K562 (cell line): Measurements from ENCODE around the gene FERMT3. TPM values are rescaled to one million over a fixed set of nuclear protein-coding genes. Genes with fewer than 3 reads are reported as not detected.

Experiments
- BACH1 ChIP-seq: fragments of 200-800 bp; sonication (Bioruptor generic); IDR thresholded peaks from 2 replicates; pipeline ENCODE4 v1.6.1; 2016; ENCODE audit warnings: missing genetic modification characterization, missing compliant biosample characterization
- DIDO1 ChIP-seq: fragments of 450-650 bp; IDR thresholded peaks from 2 replicates; pipeline ENCODE4 v1.6.1; 2016; ENCODE audit warnings: low read depth, missing biosample characterization, missing genetic modification characterization
- HSF4 ChIP-seq: fragments of 250-450 bp; sonication (Bioruptor Pico); IDR thresholded peaks from 2 replicates; pipeline ENCODE4 v2.1.2; 2022; ENCODE audit warnings: mild to moderate bottlenecking, moderate library complexity, borderline replicate concordance
- KHSRP ChIP-seq: fragments of 450-650 bp; IDR thresholded peaks from 2 replicates; pipeline ENCODE4 v1.6.1; 2017
- POLR2G ChIP-seq: fragments of 200-400 bp; formaldehyde crosslinking; IDR thresholded peaks from 2 replicates; pipeline ENCODE4 v1.6.1; 2017; ENCODE audit warnings: low read depth, mild to moderate bottlenecking, antibody characterized with exemption, low read length, moderate library complexity
- RBM22 ChIP-seq: fragments of 200-400 bp; formaldehyde crosslinking; IDR thresholded peaks from 2 replicates; pipeline ENCODE4 v1.6.1; 2018; ENCODE audit warnings: low read length, low read depth; ENCODE audit not compliant: poor library complexity, severe bottlenecking
- SIRT6 ChIP-seq: IDR thresholded peaks from one replicate; pipeline ENCODE4 v1.6.1; 2012; ENCODE audit warnings: low read depth, mild to moderate bottlenecking, control low read depth, inconsistent platforms, low read length, moderate library complexity
- ZNF143 ChIP-seq: sonication (generic); formaldehyde crosslinking; IDR thresholded peaks from 2 replicates; pipeline ENCODE4 v1.9.0; 2022; ENCODE audit warnings: mild to moderate bottlenecking, missing genetic modification reagents
- polyA plus RNA-seq, 8 experiments: library from polyadenylated mRNA; depleted of rRNA in 4 of 8; stranded (reverse) in 5 of 8; unstranded in 3 of 8; fragments of >200 nt; fragmentation: Nextera tagmentation in 2 of 8; fragmentation: Illumina TruSeq in 1 of 8; extraction: Ambion mirVana in 2 of 8; extraction: Trizol in 1 of 8; gene quantifications; 2 replicates each; pipeline versions ENCODE4 v1.2.1 to v1.2.3, GENCODE V29; 2011 to 2014; ENCODE audit warnings: inconsistent platforms in 1 of 8, missing spikeins in 1 of 8
- total RNA-seq, 7 experiments: library from RNA; depleted of rRNA in 6 of 7; stranded (reverse); fragments of >200 nt in 6 of 7; fragmentation: Illumina TruSeq in 2 of 7; extraction: Trizol in 2 of 7; gene quantifications; 2 replicates each; pipeline versions ENCODE4 v1.2.1 to v1.2.3, GENCODE V29; 2011 to 2021; ENCODE audit warnings: low replicate concordance in 1 of 7
- TF ChIP-seq, protein P1 (sequence below): fragments of 250-450 bp; sonication (Bioruptor Pico); IDR thresholded peaks from 2 replicates; pipeline ENCODE4 v1.4.0; 2020; ENCODE audit warnings: mild to moderate bottlenecking, moderate library complexity
- TF ChIP-seq, protein P2 (sequence below): fragments of 450-650 bp; IDR thresholded peaks from 2 replicates; pipeline ENCODE4 v1.6.1; 2016; ENCODE audit warnings: low read depth, mild to moderate bottlenecking, moderate library complexity

FERMT3 gene
- total and polyA plus RNA-seq, 9 of the 15 experiments (the other 6 are each of a cell fraction or from before 2014, with no cell fraction given), result 3.2 to 275 (median 79.7) TPM

GRCh38 chr11:64267207-64267945, 60.9 kb downstream of the FERMT3 start (continued):
- TF ChIP-seq, protein P1, sequence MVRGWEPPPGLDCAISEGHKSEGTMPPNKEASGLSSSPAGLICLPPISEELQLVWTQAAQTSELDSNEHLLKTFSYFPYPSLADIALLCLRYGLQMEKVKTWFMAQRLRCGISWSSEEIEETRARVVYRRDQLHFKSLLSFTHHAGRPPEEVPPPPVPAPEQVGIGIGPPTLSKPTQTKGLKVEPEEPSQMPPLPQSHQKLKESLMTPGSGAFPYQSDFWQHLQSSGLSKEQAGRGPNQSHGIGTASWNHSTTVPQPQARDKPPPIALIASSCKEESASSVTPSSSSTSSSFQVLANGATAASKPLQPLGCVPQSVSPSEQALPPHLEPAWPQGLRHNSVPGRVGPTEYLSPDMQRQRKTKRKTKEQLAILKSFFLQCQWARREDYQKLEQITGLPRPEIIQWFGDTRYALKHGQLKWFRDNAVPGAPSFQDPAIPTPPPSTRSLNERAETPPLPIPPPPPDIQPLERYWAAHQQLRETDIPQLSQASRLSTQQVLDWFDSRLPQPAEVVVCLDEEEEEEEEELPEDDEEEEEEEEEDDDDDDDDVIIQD (CRISPR knock-in tag), result no peak
- TF ChIP-seq ZNF143 (CRISPR knock-in tag) (no peak), KHSRP (no peak), BACH1 (tag) (no peak), POLR2G (peak; percentile 69), SIRT6 (no peak), HSF4 (CRISPR knock-in tag) (no peak), RBM22 (peak; percentile 21), DIDO1 (tag) (no peak)
- TF ChIP-seq, protein P2, sequence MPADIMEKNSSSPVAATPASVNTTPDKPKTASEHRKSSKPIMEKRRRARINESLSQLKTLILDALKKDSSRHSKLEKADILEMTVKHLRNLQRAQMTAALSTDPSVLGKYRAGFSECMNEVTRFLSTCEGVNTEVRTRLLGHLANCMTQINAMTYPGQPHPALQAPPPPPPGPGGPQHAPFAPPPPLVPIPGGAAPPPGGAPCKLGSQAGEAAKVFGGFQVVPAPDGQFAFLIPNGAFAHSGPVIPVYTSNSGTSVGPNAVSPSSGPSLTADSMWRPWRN, result no peak
